ENCODE results near the gene ABAT.

The ABAT gene

GRCh38 chr16:8763083-8763482 lies 88.7 kb downstream of the ABAT start:
- no peak overlapping the region for H3K27ac ChIP-seq (ENCODE audit: low read depth, low read length)
- no peak overlapping the region for H3K9ac ChIP-seq (ENCODE audit: low read length)
- H2AFZ ChIP-seq (ENCODE audit: low read depth, low read length, severe bottlenecking), result no peak overlapping the region
- H3K4me2 ChIP-seq (ENCODE audit: low read depth, low read length, poor library complexity, severe bottlenecking), result no peak overlapping the region
- no peaks in the 10 kb centered on the region for H3K79me2 ChIP-seq (ENCODE audit: insufficient read depth, low read length)
- H4K20me1 ChIP-seq (ENCODE audit: low read depth, low read length), result no peaks in the 10 kb centered on the region
- H3K27me3 ChIP-seq (ENCODE audit: low read length), result no peaks in the 10 kb centered on the region
- no peak for TF ChIP-seq EZH2phosphoT487 (conservative IDR thresholded peaks at IDR 0.05; ENCODE audit: low read length)
- TF ChIP-seq CTCF (IDR thresholded peaks at IDR 0.05; ENCODE audit: insufficient read depth, low read length, poor library complexity, severe bottlenecking), result no peak
- H3K9me2 ChIP-seq (replicated peaks; ENCODE audit: insufficient read depth, low read length), result no peaks in the 10 kb centered on the region
- H3F3A ChIP-seq (ENCODE audit: insufficient read depth), result no peaks in the 10 kb centered on the region
- H3K4me3 ChIP-seq (ENCODE audit: insufficient read depth, low read length, poor library complexity, severe bottlenecking), result no peak overlapping the region
- H3K36me3 ChIP-seq (ENCODE audit: low read length), result no peaks in the 10 kb centered on the region
- H3K9me3 ChIP-seq (ENCODE audit: insufficient read depth, low read length), result no peaks in the 10 kb centered on the region

DNA sequence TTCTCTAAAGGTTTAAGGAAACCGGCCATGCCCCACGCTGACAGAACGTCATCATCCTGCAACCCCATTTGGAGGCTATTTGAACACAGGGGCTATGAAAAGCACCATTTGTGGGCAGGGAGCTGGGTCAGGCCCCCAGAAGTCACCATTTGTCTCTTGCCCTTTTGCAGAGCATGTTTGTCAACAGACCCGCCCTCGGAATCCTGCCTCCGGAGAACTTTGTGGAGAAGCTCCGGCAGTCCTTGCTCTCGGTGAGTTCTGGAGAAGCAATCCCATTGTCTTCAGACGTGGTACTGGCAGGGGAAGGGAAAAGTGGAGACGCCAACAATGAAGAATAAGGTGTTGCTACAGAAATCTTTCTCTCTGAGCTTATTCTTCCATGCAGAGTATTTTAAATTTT lies 89.5 kb downstream of the ABAT start:
- H3K9me2 ChIP-seq (replicated peaks; ENCODE audit: insufficient read depth, low read length), result no peaks in the 10 kb centered on the region

GRCh38 chr16:8764525-8765250 lies 90.3 kb downstream of the ABAT start:
- Histone ChIP-seq H3K9me3 (ENCODE audit: insufficient read depth, low read length) (no peaks in the 10 kb centered on the region), H3K27me3 (ENCODE audit: low read length) (no peaks in the 10 kb centered on the region), H3K79me2 (ENCODE audit: insufficient read depth, low read length) (no peaks in the 10 kb centered on the region), H3K9ac (ENCODE audit: low read length) (no peak overlapping the region), H2AFZ (ENCODE audit: low read depth, low read length, severe bottlenecking) (no peak overlapping the region), H3K9me2 (replicated peaks; ENCODE audit: insufficient read depth, low read length) (no peaks in the 10 kb centered on the region), H3K27ac (ENCODE audit: low read depth, low read length) (no peak overlapping the region), H3K4me3 (ENCODE audit: insufficient read depth, low read length, poor library complexity, severe bottlenecking) (no peak overlapping the region), H3K4me2 (ENCODE audit: low read depth, low read length, poor library complexity, severe bottlenecking) (no peak overlapping the region), H3F3A (ENCODE audit: insufficient read depth) (no peaks in the 10 kb centered on the region), H3K36me3 (ENCODE audit: low read length) (no peaks in the 10 kb centered on the region), H4K20me1 (ENCODE audit: low read depth, low read length) (no peaks in the 10 kb centered on the region)
- TF ChIP-seq CTCF (IDR thresholded peaks at IDR 0.05; ENCODE audit: insufficient read depth, low read length, poor library complexity, severe bottlenecking), result no peak
- no peak for TF ChIP-seq EZH2phosphoT487 (conservative IDR thresholded peaks at IDR 0.05; ENCODE audit: low read length)

More for the DNA sequence above, 89.5 kb downstream of the ABAT start:
- H2AFZ ChIP-seq (ENCODE audit: low read depth, low read length, severe bottlenecking), result no peak overlapping the region
- H3K79me2 ChIP-seq (ENCODE audit: insufficient read depth, low read length), result no peaks in the 10 kb centered on the region
- H3K4me3 ChIP-seq (ENCODE audit: insufficient read depth, low read length, poor library complexity, severe bottlenecking), result no peak overlapping the region
- H3F3A ChIP-seq (ENCODE audit: insufficient read depth), result no peaks in the 10 kb centered on the region
- no peaks in the 10 kb centered on the region for H4K20me1 ChIP-seq (ENCODE audit: low read depth, low read length)
- no peaks in the 10 kb centered on the region for H3K27me3 ChIP-seq (ENCODE audit: low read length)
- H3K27ac ChIP-seq (ENCODE audit: low read depth, low read length), result no peak overlapping the region
- H3K36me3 ChIP-seq (ENCODE audit: low read length), result no peaks in the 10 kb centered on the region
- no peak for TF ChIP-seq EZH2phosphoT487 (conservative IDR thresholded peaks at IDR 0.05; ENCODE audit: low read length)
- no peak for TF ChIP-seq CTCF (IDR thresholded peaks at IDR 0.05; ENCODE audit: insufficient read depth, low read length, poor library complexity, severe bottlenecking)
- H3K4me2 ChIP-seq (ENCODE audit: low read depth, low read length, poor library complexity, severe bottlenecking), result no peak overlapping the region
- no peak overlapping the region for H3K9ac ChIP-seq (ENCODE audit: low read length)
- H3K9me3 ChIP-seq (ENCODE audit: insufficient read depth, low read length), result no peaks in the 10 kb centered on the region

All from SU-DHL-6 (cell line).